NT2/D1 (cell line): ENCODE data around the gene PTRHD1.

Experiments used
- SUZ12 ChIP-seq: IDR thresholded peaks from 2 replicates; pipeline ENCODE4 v1.6.1; 2011; ENCODE audit not compliant: insufficient read length, insufficient read depth; ENCODE audit errors: extremely low read depth
- YY1 ChIP-seq: IDR thresholded peaks from 2 replicates; pipeline ENCODE4 v1.6.1; 2011; ENCODE audit not compliant: insufficient read length, insufficient read depth
- ZNF274 ChIP-seq: IDR thresholded peaks from 2 replicates; pipeline ENCODE4 v1.6.1; 2011; ENCODE audit warnings: mild to moderate bottlenecking, low read depth, low read length

DNA sequence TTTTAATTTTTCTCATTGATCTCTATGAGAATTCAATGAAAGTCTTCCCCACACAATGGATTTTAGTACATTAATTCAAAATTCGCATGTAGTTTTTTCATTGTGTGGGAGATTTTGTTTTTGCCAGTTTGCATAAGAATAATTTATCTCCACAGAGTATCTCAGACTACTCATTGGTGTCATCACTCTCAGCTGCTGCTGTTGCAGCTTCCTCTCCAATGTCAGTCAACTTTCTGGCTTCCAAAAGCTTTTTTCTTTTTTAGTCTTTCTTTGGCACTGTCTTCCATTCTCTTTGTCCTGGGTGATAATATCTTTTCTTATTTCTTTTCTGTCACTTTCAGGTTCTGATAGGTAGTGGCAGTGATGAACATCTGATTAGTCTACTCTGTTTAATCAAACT lies 50.5 kb downstream of the PTRHD1 start:
- no peak for TF ChIP-seq ZNF274
- TF ChIP-seq YY1: no peak
- no peak for TF ChIP-seq SUZ12
